Osteoblast (primary cell): Measurements from ENCODE around the gene MRE11. TPM values are rescaled to one million over a fixed set of nuclear protein-coding genes. Genes with fewer than 3 reads are reported as not detected.
"Not testable (repeated sequence)": the region's sequence is repeated elsewhere in the genome, so short reads cannot be mapped to it uniquely, and the experiment has no call there.

Experiments used
- DNase-seq: peaks from one replicate; pipeline ENCODE4 v3.0.0; 2011; ENCODE audit warnings: low spot score, mixed read lengths; ENCODE audit not compliant: insufficient read length; ENCODE audit errors: missing footprints
- H2AFZ ChIP-seq: 2 replicates; pipeline ENCODE4 v1.6.0; 2011; ENCODE audit warnings: mild to moderate bottlenecking, low read length
- H3K27ac ChIP-seq: 2 replicates; pipeline ENCODE4 v1.5.1; 2011; ENCODE audit warnings: mild to moderate bottlenecking, low read depth, low read length, moderate library complexity
- H3K27me3 ChIP-seq: 2 replicates; pipeline ENCODE4 v1.6.0; 2012; ENCODE audit warnings: mild to moderate bottlenecking, control low read depth, inconsistent platforms, low read length, moderate library complexity; ENCODE audit not compliant: insufficient read depth
- H3K36me3 ChIP-seq: 2 replicates; pipeline ENCODE4 v1.5.1; 2011; ENCODE audit warnings: mild to moderate bottlenecking, low read length, control low read depth, moderate library complexity; ENCODE audit not compliant: insufficient read depth
- H3K4me1 ChIP-seq: 2 replicates; pipeline ENCODE4 v1.5.1; 2011; ENCODE audit warnings: mild to moderate bottlenecking, low read length, control low read depth, moderate library complexity; ENCODE audit not compliant: insufficient read depth
- H3K4me2 ChIP-seq: 2 replicates; pipeline ENCODE4 v1.6.0; 2011; ENCODE audit warnings: mild to moderate bottlenecking, low read length; ENCODE audit not compliant: insufficient read depth
- H3K4me3 ChIP-seq: fragments of 200-600 bp; sonication (generic); 3 replicates; pipeline ENCODE4 v1.5.1; 2012; ENCODE audit warnings: mild to moderate bottlenecking, low read length, inconsistent platforms; ENCODE audit not compliant: insufficient read depth
- H3K79me2 ChIP-seq: 2 replicates; pipeline ENCODE4 v1.6.0; 2012; ENCODE audit warnings: mild to moderate bottlenecking, low read length, control low read depth, inconsistent platforms; ENCODE audit not compliant: insufficient read depth
- H3K9me3 ChIP-seq: 2 replicates; pipeline ENCODE4 v1.5.1; 2011; ENCODE audit warnings: low read depth, low read length, control low read depth
- H4K20me1 ChIP-seq: 2 replicates; pipeline ENCODE4 v1.6.0; 2012; ENCODE audit warnings: mild to moderate bottlenecking, low read length, control low read depth; ENCODE audit not compliant: insufficient read depth
- total RNA-seq: library from RNA; depleted of rRNA; stranded (reverse); fragments of >200 nt; gene quantifications from 2 replicates; pipeline ENCODE4 v1.2.3, GENCODE V29; 2012
- TF ChIP-seq, protein P1 (sequence below): IDR thresholded peaks from 2 replicates; pipeline ENCODE4 v1.5.1; 2011; ENCODE audit warnings: mild to moderate bottlenecking, low read depth, low read length, moderate library complexity; ENCODE audit errors: extremely low read depth

The MRE11 gene
- total RNA-seq, 1 donor = 10.1 TPM

GRCh38 chr11:94398101-94398500 is 95.5 kb downstream of the MRE11 start:
- Histone ChIP-seq H3K4me2 (no peak overlapping the region), H3K4me1 (peaks cover 3% of the 10 kb centered on the region), H3K9me3 (no peaks in the 10 kb centered on the region), H3K79me2 (no peaks in the 10 kb centered on the region), H3K27ac (no peak overlapping the region), H4K20me1 (no peaks in the 10 kb centered on the region), H2AFZ (no peak overlapping the region), H3K27me3 (peaks cover 44% of the 10 kb centered on the region), H3K4me3 (no peak overlapping the region), H3K36me3 (no peaks in the 10 kb centered on the region)
- TF ChIP-seq, protein P1, sequence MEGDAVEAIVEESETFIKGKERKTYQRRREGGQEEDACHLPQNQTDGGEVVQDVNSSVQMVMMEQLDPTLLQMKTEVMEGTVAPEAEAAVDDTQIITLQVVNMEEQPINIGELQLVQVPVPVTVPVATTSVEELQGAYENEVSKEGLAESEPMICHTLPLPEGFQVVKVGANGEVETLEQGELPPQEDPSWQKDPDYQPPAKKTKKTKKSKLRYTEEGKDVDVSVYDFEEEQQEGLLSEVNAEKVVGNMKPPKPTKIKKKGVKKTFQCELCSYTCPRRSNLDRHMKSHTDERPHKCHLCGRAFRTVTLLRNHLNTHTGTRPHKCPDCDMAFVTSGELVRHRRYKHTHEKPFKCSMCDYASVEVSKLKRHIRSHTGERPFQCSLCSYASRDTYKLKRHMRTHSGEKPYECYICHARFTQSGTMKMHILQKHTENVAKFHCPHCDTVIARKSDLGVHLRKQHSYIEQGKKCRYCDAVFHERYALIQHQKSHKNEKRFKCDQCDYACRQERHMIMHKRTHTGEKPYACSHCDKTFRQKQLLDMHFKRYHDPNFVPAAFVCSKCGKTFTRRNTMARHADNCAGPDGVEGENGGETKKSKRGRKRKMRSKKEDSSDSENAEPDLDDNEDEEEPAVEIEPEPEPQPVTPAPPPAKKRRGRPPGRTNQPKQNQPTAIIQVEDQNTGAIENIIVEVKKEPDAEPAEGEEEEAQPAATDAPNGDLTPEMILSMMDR = no peak
- peak; percentile 43 for DNase-seq

DNA sequence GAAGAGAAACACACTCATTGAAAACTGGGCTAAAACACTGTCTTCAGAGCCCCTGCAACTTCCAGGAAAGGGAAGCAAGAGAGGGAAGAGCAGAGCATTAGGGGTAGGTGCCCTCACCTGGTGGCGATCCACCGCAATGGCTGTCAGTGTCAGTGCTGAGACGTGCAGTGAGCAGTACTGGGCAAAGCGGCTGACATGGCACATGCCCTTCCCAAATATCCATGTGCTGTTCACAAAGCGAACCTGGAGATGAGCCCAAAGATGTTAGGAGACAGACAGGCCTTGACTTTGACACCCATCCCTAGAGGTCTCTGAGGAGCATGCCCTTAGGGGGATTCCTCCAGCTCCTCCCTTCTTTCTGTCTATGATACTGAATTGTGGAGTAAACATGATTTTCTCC is 97.4 kb downstream of the MRE11 start:
- Histone ChIP-seq H4K20me1 (no peaks in the 10 kb centered on the region), H3K4me2 (no peak overlapping the region), H3K79me2 (no peaks in the 10 kb centered on the region), H2AFZ (no peak overlapping the region), H3K36me3 (no peaks in the 10 kb centered on the region), H3K4me1 (peaks cover under 1% of the 10 kb centered on the region), H3K9me3 (no peaks in the 10 kb centered on the region), H3K4me3 (no peak overlapping the region), H3K27ac (no peak overlapping the region), H3K27me3 (peaks cover 29% of the 10 kb centered on the region)
- DNase-seq = no peak
- TF ChIP-seq, protein P1 = no peak

DNA sequence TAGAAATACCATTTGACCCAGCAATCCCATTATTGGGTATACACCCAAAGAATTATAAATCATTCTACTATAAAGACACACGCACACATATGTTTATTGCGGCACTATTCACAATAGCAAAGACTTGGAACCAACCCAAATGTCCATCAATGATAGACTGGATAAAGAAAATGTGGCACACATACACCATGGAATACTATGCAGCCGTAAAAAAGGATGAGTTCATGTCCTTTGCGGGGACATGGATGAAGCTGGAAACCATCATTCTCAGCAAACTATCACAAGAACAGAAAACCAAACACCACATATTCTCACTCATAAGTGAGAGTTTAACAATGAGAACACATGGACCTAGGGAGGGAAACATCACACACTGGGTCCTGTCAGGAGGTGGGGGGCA is 101.7 kb downstream of the MRE11 start:
- not testable (repeated sequence) for H2AFZ ChIP-seq, DNase-seq, H3K9me3 ChIP-seq, H3K79me2 ChIP-seq, H3K36me3 ChIP-seq, H3K27me3 ChIP-seq, H3K4me1 ChIP-seq, H3K27ac ChIP-seq, H3K4me3 ChIP-seq, H3K4me2 ChIP-seq, H4K20me1 ChIP-seq

- Histone ChIP-seq H3K4me3 (no peak overlapping the region), H4K20me1 (no peaks in the 10 kb centered on the region), H3K9me3 (no peaks in the 10 kb centered on the region), H3K4me1 (no peaks in the 10 kb centered on the region), H3K36me3 (no peaks in the 10 kb centered on the region), H3K79me2 (no peaks in the 10 kb centered on the region), H3K27me3 (no peaks in the 10 kb centered on the region), H2AFZ (no peak overlapping the region), H3K4me2 (no peak overlapping the region), H3K27ac (no peak overlapping the region)
- TF ChIP-seq, protein P1 = no peak
- no peak for DNase-seq
Measured at GRCh38 chr11:94379613-94380012, 114.0 kb downstream of the MRE11 start.
